Measurements from ENCODE around the gene TJAP1.
A peak's percentile ranks its signal among the peaks of the same experiment; 100 is the strongest.
"Not testable (repeated sequence)": the region's sequence is repeated elsewhere in the genome, so short reads cannot be mapped to it uniquely, and the experiment has no call there.

Gene TJAP1

GRCh38 chr6:43494766-43495165 is 17.4 kb downstream of the TJAP1 start:
- H3K9me3 ChIP-seq = no peaks in the 10 kb centered on the region
- TF ChIP-seq CTCF (IDR thresholded peaks at IDR 0.05; ENCODE audit: low read depth, low read length) = no peak
- H3K4me3 ChIP-seq (ENCODE audit: low read depth, low read length) = no peak overlapping the region
- H3K36me3 ChIP-seq = peaks cover 25% of the 10 kb centered on the region
- no peak for DNase-seq
- H3K4me1 ChIP-seq = peaks cover 8% of the 10 kb centered on the region
- no peaks in the 10 kb centered on the region for H3K27me3 ChIP-seq

GRCh38 chr6:43495409-43495941 is 18.1 kb downstream of the TJAP1 start:
- peak; percentile 21; the same call in 1 of the 2 replicates for TF ChIP-seq CTCF (IDR thresholded peaks at IDR 0.05; ENCODE audit: low read depth, low read length)
- no peaks in the 10 kb centered on the region for H3K27me3 ChIP-seq
- H3K4me3 ChIP-seq (ENCODE audit: low read depth, low read length) = no peak overlapping the region
- DNase-seq = no peak
- H3K36me3 ChIP-seq = peaks cover 21% of the 10 kb centered on the region
- no peaks in the 10 kb centered on the region for H3K9me3 ChIP-seq
- H3K4me1 ChIP-seq = peaks cover 2% of the 10 kb centered on the region; the same call in 1 of the 2 replicates

- peak; percentile 53 for DNase-seq
- peak; percentile 58 for TF ChIP-seq CTCF (IDR thresholded peaks at IDR 0.05; ENCODE audit: low read depth, low read length)
- Histone ChIP-seq H3K9me3 (no peaks in the 10 kb centered on the region), H3K4me3 (ENCODE audit: low read depth, low read length) (no peak overlapping the region), H3K27me3 (no peaks in the 10 kb centered on the region), H3K36me3 (peaks cover 21% of the 10 kb centered on the region), H3K4me1 (peaks cover 2% of the 10 kb centered on the region; the same call in 1 of the 2 replicates)
Measured at GRCh38 chr6:43496370-43497128, 19.2 kb downstream of the TJAP1 start.

GRCh38 chr6:43497129-43497396 is 19.7 kb downstream of the TJAP1 start:
- Histone ChIP-seq H3K36me3 (peaks cover 21% of the 10 kb centered on the region), H3K9me3 (no peaks in the 10 kb centered on the region), H3K4me1 (peaks cover 1% of the 10 kb centered on the region; the same call in 1 of the 2 replicates), H3K4me3 (ENCODE audit: low read depth, low read length) (no peak overlapping the region), H3K27me3 (no peaks in the 10 kb centered on the region)
- DNase-seq = no peak
- no peak for TF ChIP-seq CTCF (IDR thresholded peaks at IDR 0.05; ENCODE audit: low read depth, low read length)

- TF ChIP-seq CTCF (IDR thresholded peaks at IDR 0.05; ENCODE audit: low read depth, low read length) = no peak
- no peak for DNase-seq
- Histone ChIP-seq H3K27me3 (no peaks in the 10 kb centered on the region), H3K9me3 (no peaks in the 10 kb centered on the region), H3K36me3 (peaks cover 21% of the 10 kb centered on the region), H3K4me1 (no peaks in the 10 kb centered on the region; the same call in 1 of the 2 replicates), H3K4me3 (ENCODE audit: low read depth, low read length) (no peak overlapping the region)
Measured at GRCh38 chr6:43497689-43498088, 20.3 kb downstream of the TJAP1 start.

- not testable (repeated sequence) for H3K4me3 ChIP-seq (ENCODE audit: low read depth, low read length); H3K27me3 ChIP-seq
Measured at GRCh38 chr6:43498291-43498690, 20.9 kb downstream of the TJAP1 start.

More at GRCh38 chr6:43498291-43498690, 20.9 kb downstream of the TJAP1 start:
- H3K4me1 ChIP-seq, H3K9me3 ChIP-seq, DNase-seq: not testable (repeated sequence)
- peaks cover 25% of the 10 kb centered on the region for H3K36me3 ChIP-seq
